GM12875 (cell line): ENCODE results near the gene SLC35A5.

ENCODE experiments used
- H3K4me3 ChIP-seq: one replicate; pipeline ENCODE4 v1.5.1; 2011; ENCODE audit warnings: low read depth, low read length, control low read depth
- CTCF ChIP-seq: IDR thresholded peaks from 2 replicates; pipeline ENCODE4 v1.5.1; 2011; ENCODE audit warnings: low read depth, mild to moderate bottlenecking, control low read depth, inconsistent platforms, low read length, moderate library complexity, borderline replicate concordance; ENCODE audit not compliant: insufficient read depth

SLC35A5 gene

DNA sequence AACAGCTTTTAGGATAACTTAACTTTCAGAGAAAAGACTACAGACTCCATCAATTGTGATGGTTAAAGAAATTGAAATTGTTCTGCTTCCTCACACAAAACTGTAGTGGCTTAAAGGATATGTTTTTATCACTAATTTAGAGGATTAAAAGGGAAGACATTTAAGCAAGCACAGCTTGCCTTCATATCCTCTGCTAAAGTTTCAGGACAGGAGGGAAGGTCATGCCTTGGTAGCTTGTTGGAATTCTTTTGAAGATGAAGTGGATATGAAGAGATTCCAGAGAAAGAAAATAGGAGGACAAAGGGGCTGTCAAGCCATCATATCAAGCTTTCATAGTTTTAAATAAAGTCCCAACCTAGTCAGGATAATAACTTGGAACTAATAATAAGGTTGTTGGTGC, 46.0 kb downstream of the SLC35A5 start:
- TF ChIP-seq CTCF = no peak
- H3K4me3 ChIP-seq = no peak overlapping the region

- H3K4me3 ChIP-seq = no peak overlapping the region
- no peak for TF ChIP-seq CTCF
Observed at GRCh38 chr3:112610121-112610520, 48.3 kb downstream of the SLC35A5 start.

DNA sequence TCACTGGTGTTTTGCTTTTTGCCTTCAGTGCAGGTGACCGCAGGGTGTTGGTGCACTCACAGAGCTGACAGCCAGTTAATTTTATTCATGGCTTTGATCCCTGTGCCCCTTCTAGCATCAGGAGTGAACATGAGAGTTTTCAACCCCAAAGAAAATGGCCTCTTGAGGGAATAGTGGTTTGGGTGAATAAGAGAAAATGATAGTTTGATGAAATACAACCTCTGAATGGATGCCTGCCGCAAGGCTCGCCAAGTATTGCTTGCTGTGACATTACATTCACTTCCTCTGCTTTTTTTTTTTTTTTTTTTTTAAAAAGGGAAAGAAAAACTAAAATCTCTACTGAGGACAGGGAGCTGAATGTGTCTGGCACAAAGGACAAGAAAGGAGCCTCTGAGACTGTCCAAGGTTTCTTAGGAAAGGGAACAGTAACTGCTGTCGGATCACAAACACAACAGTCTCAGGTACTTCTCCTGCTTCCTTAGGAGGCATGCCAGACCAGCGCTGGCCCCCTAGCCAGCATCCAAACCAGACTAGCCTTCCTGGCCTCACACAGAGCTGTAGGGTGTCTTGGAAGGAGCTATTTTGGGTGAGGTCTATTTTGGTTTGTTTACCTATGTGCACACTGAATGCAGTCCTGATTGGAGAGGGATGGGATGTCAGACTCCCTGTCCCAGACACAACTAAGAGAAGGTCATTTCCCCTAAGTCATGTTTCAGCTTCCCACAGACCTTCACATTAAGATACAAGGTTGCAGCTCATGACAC, 50.1 kb downstream of the SLC35A5 start:
- no peak overlapping the region for H3K4me3 ChIP-seq
- TF ChIP-seq CTCF = no peak

DNA sequence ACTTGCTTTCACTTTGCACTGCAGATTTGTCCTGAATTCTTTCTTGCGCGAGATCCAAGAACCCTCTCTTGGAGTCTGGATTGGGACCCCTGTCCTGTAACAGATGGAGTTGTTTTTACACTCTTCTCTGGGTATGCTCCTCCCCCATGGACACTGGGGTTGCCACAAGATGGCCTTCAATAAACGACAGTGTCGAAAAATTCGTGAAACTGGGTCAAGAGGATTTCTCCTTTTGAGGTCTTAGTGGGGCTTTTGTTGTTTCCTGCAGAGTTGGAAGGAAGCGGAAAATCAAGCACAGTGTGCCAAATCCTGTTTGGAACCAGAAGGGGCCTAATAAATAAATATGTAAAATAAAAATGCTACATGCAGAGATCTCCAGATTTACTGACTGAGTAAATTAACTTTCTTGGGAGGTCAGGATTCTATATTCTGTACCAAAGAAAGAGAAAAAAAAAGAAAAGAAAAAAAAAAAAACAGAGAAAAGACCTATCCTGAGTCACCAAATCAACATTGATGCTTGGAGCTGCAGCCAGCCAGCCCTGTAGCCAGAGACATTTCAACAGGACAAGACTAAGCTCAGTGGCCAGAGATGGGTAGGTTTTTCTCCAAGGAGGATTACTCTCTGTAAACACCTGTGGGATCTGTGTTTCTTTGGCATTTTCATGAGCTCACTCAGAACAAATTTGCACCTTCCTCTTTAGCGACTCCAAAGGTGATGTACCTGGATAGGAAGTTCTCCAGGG, 54.3 kb downstream of the SLC35A5 start:
- no peak overlapping the region for H3K4me3 ChIP-seq
- no peak for TF ChIP-seq CTCF

GRCh38 chr3:112617285-112617684, 55.4 kb downstream of the SLC35A5 start:
- TF ChIP-seq CTCF = no peak

GRCh38 chr3:112619295-112619694, 57.5 kb downstream of the SLC35A5 start:
- TF ChIP-seq CTCF = no peak
- H3K4me3 ChIP-seq = no peak overlapping the region

More at GRCh38 chr3:112617285-112617684, 55.4 kb downstream of the SLC35A5 start:
- no peak overlapping the region for H3K4me3 ChIP-seq

- no peak for TF ChIP-seq CTCF
- H3K4me3 ChIP-seq = no peak overlapping the region
Observed at GRCh38 chr3:112623213-112623612, 61.4 kb downstream of the SLC35A5 start.
